Esophagus muscularis mucosa (tissue), 4 donors: ENCODE results near the gene PTGES. TPM values are rescaled to one million over a fixed set of nuclear protein-coding genes. Genes with fewer than 3 reads are reported as not detected.

Experiments used
- DNase-seq: peaks from one replicate; pipeline ENCODE4 v3.0.0-alpha.2; 2017; ENCODE audit errors: extremely low spot score
- H3K27ac ChIP-seq, 4 donors: fragments of 200-600 bp; sonication (generic); replicated peaks in 1 of 4; 1 replicate in 3 of 4; 2 replicates in 1 of 4; pipeline ENCODE4 v1.5.1; 2016 to 2019; ENCODE audit warnings: mild to moderate bottlenecking in 1 of 4
- H3K27me3 ChIP-seq, 4 donors: fragments of 200-600 bp; sonication (generic); one replicate each; pipeline versions ENCODE4 v1.5.1 to v1.6.0; 2016 to 2019
- H3K36me3 ChIP-seq, 4 donors: fragments of 200-600 bp; sonication (generic); one replicate each; pipeline ENCODE4 v1.5.1; 2016 to 2019
- H3K4me1 ChIP-seq, 4 donors: fragments of 200-600 bp; sonication (generic); one replicate each; pipeline ENCODE4 v1.5.1; 2016 to 2019
- H3K4me3 ChIP-seq, 4 donors: fragments of 200-600 bp; sonication (generic); 1 replicate in 2 of 4; 2 replicates in 2 of 4; pipeline ENCODE4 v1.5.1; 2016 to 2019; ENCODE audit warnings: mild to moderate bottlenecking in 4 of 4, moderate library complexity in 1 of 4
- H3K9me3 ChIP-seq, 4 donors: fragments of 200-600 bp; sonication (generic); 1 replicate in 3 of 4; 2 replicates in 1 of 4; pipeline ENCODE4 v1.5.1; 2016 to 2019
- CTCF ChIP-seq, 3 experiments: fragments of 200-600 bp in 2 of 3; fragments of 450-650 bp in 1 of 3; sonication (generic) in 2 of 3; IDR thresholded peaks; one replicate each; pipeline ENCODE4 v1.5.1; 2017 to 2019; ENCODE audit warnings: antibody characterized with exemption in 3 of 3, mild to moderate bottlenecking in 2 of 3, moderate library complexity in 1 of 3
- EP300 ChIP-seq: sonication (generic); formaldehyde crosslinking; IDR thresholded peaks from one replicate; pipeline ENCODE4 v1.6.1; 2017; ENCODE audit warnings: antibody characterized with exemption
- POLR2A ChIP-seq: fragments of 450-650 bp; IDR thresholded peaks from one replicate; pipeline ENCODE4 v1.6.1; 2017; ENCODE audit warnings: antibody characterized with exemption, moderate library complexity, mild to moderate bottlenecking, low read depth
- POLR2AphosphoS5 ChIP-seq, 2 donors: sonication (generic); formaldehyde crosslinking; IDR thresholded peaks; one replicate each; pipeline ENCODE4 v1.6.1; 2017; ENCODE audit warnings: antibody characterized with exemption in 2 of 2
- WGBS: methylation state at CpG from one replicate; pipeline ENCODE4 v1.1.5; 2018; 5-methylcytosine and 5-hydroxymethylcytosine counted together
- intact Hi-C: fragments of 100-400 bp; cut with DNase I; formaldehyde crosslinking; loops from one replicate; pipeline ENCODE4 v1.15.1; 2023
- total RNA-seq, 4 donors: library from RNA; depleted of rRNA; stranded (reverse); fragments of >200 nt; gene quantifications; one replicate each; pipeline versions ENCODE4 v1.1.0 to v1.2.1, GENCODE V29; 2016

The PTGES gene
- total RNA-seq, 4 donors from 2014 or later, result 1.7 to 4.6 (median 4.3) TPM

GRCh38 chr9:129726322-129727160 is 26.3 kb downstream of the PTGES start:
- WGBS, result 18% methylated on average over 22 of the region's 23 CpGs
- no peak for DNase-seq
- Histone ChIP-seq H3K27me3 (peaks cover 0 to 4% (median 0%) of the 10 kb centered on the region in 4 donors), H3K4me1 (peaks cover 9 to 18% (median 17%) of the 10 kb centered on the region in 4 donors), H3K9me3 (no peaks in the 10 kb centered on the region), H3K36me3 (no peaks in the 10 kb centered on the region), H3K27ac (peak overlapping the region in 2 of 4 donors; percentile 6 to 44), H3K4me3 (peak overlapping the region in 3 of 4 donors; percentile 11 to 31 (median 17))
- TF ChIP-seq CTCF (IDR thresholded peaks at IDR 0.05) (peak; percentile 87 to 98 (median 87)), POLR2AphosphoS5 (IDR thresholded peaks at IDR 0.05) (no peak), EP300 (no peak), POLR2A (no peak)
- intact Hi-C loops, result no loop called here

- 17% methylated on average over 9 of the region's 10 CpGs for WGBS
- no peak for TF ChIP-seq CTCF (IDR thresholded peaks at IDR 0.05)
- no peak for TF ChIP-seq POLR2A
- TF ChIP-seq EP300, result no peak
- TF ChIP-seq POLR2AphosphoS5 (IDR thresholded peaks at IDR 0.05), result no peak
- H3K36me3 ChIP-seq, result no peaks in the 10 kb centered on the region
- DNase-seq, result no peak
- H3K27ac ChIP-seq, result peak overlapping the region in 2 of 4 donors; percentile 18 to 44
- no peaks in the 10 kb centered on the region for H3K9me3 ChIP-seq
- H3K4me1 ChIP-seq, result peaks cover 9 to 18% (median 17%) of the 10 kb centered on the region in 4 donors
- intact Hi-C loops, result no loop called here
- no peak overlapping the region for H3K4me3 ChIP-seq
- H3K27me3 ChIP-seq, result peaks cover 0 to 4% (median 0%) of the 10 kb centered on the region in 4 donors
Observed at GRCh38 chr9:129725795-129726251, 27.0 kb downstream of the PTGES start.

- Histone ChIP-seq H3K27ac (no peak overlapping the region), H3K27me3 (peaks cover 0 to 4% (median 0%) of the 10 kb centered on the region in 4 donors), H3K36me3 (no peaks in the 10 kb centered on the region), H3K9me3 (no peaks in the 10 kb centered on the region), H3K4me3 (no peak overlapping the region), H3K4me1 (peaks cover 9 to 18% (median 17%) of the 10 kb centered on the region in 4 donors)
- WGBS, result 86% methylated on average over 15 of the region's 16 CpGs
- TF ChIP-seq EP300, result no peak
- no peak for TF ChIP-seq POLR2AphosphoS5 (IDR thresholded peaks at IDR 0.05)
- no peak for TF ChIP-seq CTCF (IDR thresholded peaks at IDR 0.05)
- no peak for TF ChIP-seq POLR2A
- DNase-seq, result no peak
- intact Hi-C loops, result no loop called here
Observed at GRCh38 chr9:129724456-129725190, 28.2 kb downstream of the PTGES start.

- Histone ChIP-seq H3K9me3 (no peaks in the 10 kb centered on the region), H3K36me3 (no peaks in the 10 kb centered on the region), H3K4me3 (no peak overlapping the region), H3K4me1 (peaks cover 9 to 18% (median 17%) of the 10 kb centered on the region in 4 donors), H3K27ac (no peak overlapping the region), H3K27me3 (peaks cover 0 to 4% (median 0%) of the 10 kb centered on the region in 4 donors)
- TF ChIP-seq CTCF (IDR thresholded peaks at IDR 0.05) (no peak), EP300 (no peak), POLR2A (no peak), POLR2AphosphoS5 (IDR thresholded peaks at IDR 0.05) (no peak)
- intact Hi-C loops, result no loop called here
- DNase-seq, result no peak
- WGBS, result 90% methylated on average over 2 of the region's 5 CpGs
Observed at GRCh38 chr9:129722913-129723312, 29.9 kb downstream of the PTGES start.
